ENCODE results near the gene PC. TPM values are rescaled to one million over a fixed set of nuclear protein-coding genes. Genes with fewer than 3 reads are reported as not detected.

PC gene
- total and polyA plus RNA-seq, 9 donors, result 4.2 to 27.5 (median 14.7) TPM

DNA sequence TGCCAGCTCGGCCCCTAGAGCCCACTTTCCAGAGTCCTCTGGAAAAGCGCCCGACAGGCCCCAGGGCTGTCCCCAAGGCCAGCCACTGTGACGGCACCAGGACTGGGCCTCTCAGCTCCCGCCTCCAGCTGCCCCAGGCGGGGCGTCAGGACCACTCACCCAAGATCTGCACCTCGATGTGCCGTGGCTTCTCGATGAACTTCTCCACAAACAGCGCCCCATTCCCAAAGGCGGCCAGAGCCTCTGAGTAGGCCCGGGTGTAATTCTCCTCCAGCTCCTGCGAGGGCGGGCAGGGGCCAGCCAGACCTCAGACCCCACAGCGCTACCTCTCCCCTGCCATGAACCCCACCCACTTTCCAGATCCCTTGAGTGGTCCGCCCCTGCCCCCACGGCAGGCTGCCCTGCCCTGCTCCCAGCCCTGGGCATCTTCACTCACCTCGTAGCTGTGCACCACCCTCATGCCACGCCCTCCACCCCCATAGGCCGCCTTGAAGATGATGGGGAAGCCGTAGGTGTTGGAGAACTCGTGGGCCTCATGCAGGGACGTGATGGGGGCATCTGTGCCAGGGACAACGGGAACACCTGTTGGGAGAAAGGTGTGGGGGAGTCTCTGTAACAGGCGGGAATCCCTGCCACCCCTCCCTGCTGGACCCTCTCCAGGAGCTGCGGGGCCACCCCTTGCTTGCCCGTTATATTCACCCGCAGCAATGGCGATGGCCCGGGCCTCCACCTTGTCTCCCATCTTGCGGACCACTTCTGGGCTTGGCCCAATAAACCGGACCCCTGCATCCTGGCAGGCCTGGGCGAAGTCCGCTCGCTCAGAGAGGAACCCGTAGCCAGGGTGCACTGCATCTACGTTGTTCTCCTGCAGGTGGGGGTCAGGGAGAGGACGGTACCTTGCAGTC lies 87.3 kb downstream of the PC start:
- WGBS, 3 donors, result 91 to 92% (median 92%) methylated on average over 39 of the region's 39 CpGs
- H3K4me1 ChIP-seq (ENCODE audit: insufficient read depth), result no peaks in the 10 kb centered on the region
- DNase-seq, result no peak
- no peak overlapping the region for H3K27ac ChIP-seq
- TF ChIP-seq POLR2A (IDR thresholded peaks at IDR 0.05) (no peak), EP300 (IDR thresholded peaks at IDR 0.05) (no peak)
- TF ChIP-seq, protein P1, sequence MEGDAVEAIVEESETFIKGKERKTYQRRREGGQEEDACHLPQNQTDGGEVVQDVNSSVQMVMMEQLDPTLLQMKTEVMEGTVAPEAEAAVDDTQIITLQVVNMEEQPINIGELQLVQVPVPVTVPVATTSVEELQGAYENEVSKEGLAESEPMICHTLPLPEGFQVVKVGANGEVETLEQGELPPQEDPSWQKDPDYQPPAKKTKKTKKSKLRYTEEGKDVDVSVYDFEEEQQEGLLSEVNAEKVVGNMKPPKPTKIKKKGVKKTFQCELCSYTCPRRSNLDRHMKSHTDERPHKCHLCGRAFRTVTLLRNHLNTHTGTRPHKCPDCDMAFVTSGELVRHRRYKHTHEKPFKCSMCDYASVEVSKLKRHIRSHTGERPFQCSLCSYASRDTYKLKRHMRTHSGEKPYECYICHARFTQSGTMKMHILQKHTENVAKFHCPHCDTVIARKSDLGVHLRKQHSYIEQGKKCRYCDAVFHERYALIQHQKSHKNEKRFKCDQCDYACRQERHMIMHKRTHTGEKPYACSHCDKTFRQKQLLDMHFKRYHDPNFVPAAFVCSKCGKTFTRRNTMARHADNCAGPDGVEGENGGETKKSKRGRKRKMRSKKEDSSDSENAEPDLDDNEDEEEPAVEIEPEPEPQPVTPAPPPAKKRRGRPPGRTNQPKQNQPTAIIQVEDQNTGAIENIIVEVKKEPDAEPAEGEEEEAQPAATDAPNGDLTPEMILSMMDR (IDR thresholded peaks at IDR 0.05), result no peak
- no peak overlapping the region for H3K4me3 ChIP-seq
- H3K9me3 ChIP-seq, result no peaks in the 10 kb centered on the region
- H3K27me3 ChIP-seq, result no peaks in the 10 kb centered on the region
- intact Hi-C loops (cut with DNase I), result no loop called here
- H3K36me3 ChIP-seq, result no peaks in the 10 kb centered on the region

DNA sequence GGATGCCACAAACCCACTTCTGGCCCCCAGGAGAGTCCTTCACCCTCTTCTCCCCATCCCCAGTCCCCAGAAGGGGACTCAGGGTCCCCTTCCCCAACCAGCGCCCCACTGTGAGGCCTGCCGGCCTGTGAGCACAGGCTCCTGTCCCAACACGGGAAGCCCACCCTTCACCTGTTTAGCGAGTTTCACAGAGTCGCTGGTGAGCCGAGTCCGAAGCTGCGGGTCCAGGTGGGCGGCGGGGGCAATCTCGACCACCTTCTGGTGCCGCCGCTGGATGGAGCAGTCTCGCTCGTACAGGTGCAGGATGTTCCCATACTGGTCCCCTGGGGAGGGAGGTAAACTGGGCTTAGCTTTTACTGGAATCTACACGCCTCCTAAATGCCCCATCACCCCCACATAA lies 88.1 kb downstream of the PC start:
- Histone ChIP-seq H3K9me3 (no peaks in the 10 kb centered on the region), H3K36me3 (no peaks in the 10 kb centered on the region), H3K27me3 (no peaks in the 10 kb centered on the region), H3K4me3 (no peak overlapping the region), H3K27ac (no peak overlapping the region), H3K4me1 (ENCODE audit: insufficient read depth) (no peaks in the 10 kb centered on the region)
- 95 to 96% (median 96%) methylated on average over 11 to 16 of the region's 16 CpGs for WGBS, 3 donors
- no peak for DNase-seq
- TF ChIP-seq EP300 (IDR thresholded peaks at IDR 0.05) (no peak), POLR2A (IDR thresholded peaks at IDR 0.05) (no peak)
- TF ChIP-seq, protein P1 (IDR thresholded peaks at IDR 0.05), result no peak
- intact Hi-C loops (cut with DNase I), result no loop called here

- no peaks in the 10 kb centered on the region for H3K27me3 ChIP-seq
- no peak overlapping the region for H3K4me3 ChIP-seq
- H3K9me3 ChIP-seq, result no peaks in the 10 kb centered on the region
- no peaks in the 10 kb centered on the region for H3K4me1 ChIP-seq (ENCODE audit: insufficient read depth)
- 90 to 95% (median 91%) methylated on average over 9 of the region's 9 CpGs for WGBS, 3 donors
- DNase-seq, result no peak
- intact Hi-C loops (cut with DNase I), result no loop called here
- no peak for TF ChIP-seq POLR2A (IDR thresholded peaks at IDR 0.05)
- no peak overlapping the region for H3K27ac ChIP-seq
- no peaks in the 10 kb centered on the region for H3K36me3 ChIP-seq
These were observed 88.7 kb downstream of the PC start for GRCh38 chr11:66869567-66869870.

DNA sequence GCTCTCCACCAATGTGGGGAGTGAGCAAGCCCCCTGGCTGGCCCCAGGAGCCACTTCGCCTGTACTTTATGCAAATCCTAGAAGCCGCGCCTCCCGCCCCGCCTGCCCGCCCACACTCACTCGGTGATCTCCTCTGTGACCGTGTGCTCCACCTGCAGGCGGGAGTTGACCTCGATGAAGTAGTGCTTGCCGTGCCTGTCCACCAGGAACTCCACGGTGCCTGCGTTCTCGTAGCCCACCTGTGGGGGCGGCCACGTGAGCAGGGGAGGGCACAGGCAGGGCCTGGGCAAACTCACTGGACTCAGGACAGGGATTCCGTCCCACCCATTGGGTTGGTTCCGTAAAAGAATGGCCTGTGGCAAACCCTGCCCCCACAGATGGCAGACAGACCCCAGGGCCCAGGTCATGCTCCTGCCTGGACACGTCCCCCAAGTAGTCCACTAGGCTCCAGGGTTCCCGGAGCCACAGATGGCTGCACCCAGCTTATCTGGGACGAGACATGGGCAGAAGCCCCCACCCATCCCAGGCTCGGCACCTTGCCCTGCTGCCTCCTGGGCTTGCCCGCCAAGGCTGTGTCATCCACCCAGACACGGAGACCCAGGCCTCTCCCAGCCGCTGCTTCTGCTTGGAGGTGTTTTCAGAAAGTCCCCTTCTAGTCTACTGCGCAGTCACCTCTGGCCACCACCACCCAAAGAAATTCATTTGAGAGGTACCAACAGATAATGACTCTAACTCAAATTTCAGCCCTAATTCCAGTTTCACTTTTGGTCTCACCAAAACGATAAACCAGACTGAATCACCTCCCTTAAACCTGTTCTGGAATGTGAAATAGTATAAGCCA lies 89.2 kb downstream of the PC start:
- WGBS, 3 donors, result 80 to 82% (median 82%) methylated on average over 27 of the region's 27 CpGs

More for the DNA sequence above, 89.2 kb downstream of the PC start:
- Histone ChIP-seq H3K27ac (no peak overlapping the region), H3K9me3 (no peaks in the 10 kb centered on the region), H3K4me1 (ENCODE audit: insufficient read depth) (no peaks in the 10 kb centered on the region), H3K36me3 (no peaks in the 10 kb centered on the region), H3K27me3 (no peaks in the 10 kb centered on the region), H3K4me3 (no peak overlapping the region)
- intact Hi-C loops (cut with DNase I), result no loop called here
- DNase-seq, result no peak
- no peak for TF ChIP-seq EP300 (IDR thresholded peaks at IDR 0.05)
- no peak for TF ChIP-seq POLR2A (IDR thresholded peaks at IDR 0.05)
- TF ChIP-seq, protein P1 (IDR thresholded peaks at IDR 0.05), result no peak

All from ovary (tissue), 9 donors.